AG04450 (cell line): ENCODE results near the gene GFAP. TPM values are rescaled to one million over a fixed set of nuclear protein-coding genes. Genes with fewer than 3 reads are reported as not detected.

Experiments
- CTCF ChIA-PET: fragments of 300-600, 350-600 bp; formaldehyde crosslinking; extraction: SDS; loops from one replicate; lab custom pipeline; 2022; ENCODE audit warnings: antibody characterized with exemption, inconsistent platforms; lab: Charles Lee
- POLR2A ChIA-PET: fragments of 350-600 bp; formaldehyde crosslinking; extraction: SDS; loops from one replicate; lab custom pipeline; 2021; ENCODE audit warnings: antibody characterized with exemption, inconsistent platforms; lab: Yijun Ruan, JAX
- DNase-seq: peaks from one replicate; pipeline ENCODE4 v3.0.0-alpha.2; 2011; ENCODE audit warnings: low read depth, low spot score
- H3K27ac ChIP-seq: one replicate; pipeline ENCODE4 v1.5.1; 2012; ENCODE audit warnings: low read depth, low read length, control low read depth
- H3K27me3 ChIP-seq: one replicate; pipeline ENCODE4 v1.6.0; 2012; ENCODE audit warnings: low read length; ENCODE audit not compliant: control insufficient read depth, insufficient read depth
- H3K4me3 ChIP-seq: 2 replicates; pipeline ENCODE4 v1.5.1; 2011; ENCODE audit warnings: mild to moderate bottlenecking, low read depth, low read length, control low read depth
- H3K9me3 ChIP-seq: 2 replicates; pipeline ENCODE4 v1.5.1; 2012; ENCODE audit warnings: low read length; ENCODE audit not compliant: control insufficient read depth, insufficient read depth
- CTCF ChIP-seq: IDR thresholded peaks from 2 replicates; pipeline ENCODE4 v1.5.1; 2011; ENCODE audit warnings: low read depth, low read length, control low read depth, inconsistent platforms
- polyA plus RNA-seq: library from polyadenylated mRNA; depleted of rRNA; stranded (reverse); fragments of >200 nt; gene quantifications from 2 replicates; pipeline ENCODE4 v1.2.3, GENCODE V29; 2011

The GFAP gene
- polyA plus RNA-seq, 1 experiment: 0.40 TPM

- CTCF ChIA-PET: interaction anchor here (0.8 to 3.6 kb wide), 7 partner anchors 9 to 226 kb away, joined by 3 to 24 read pairs (median 8); partner anchors contain the start of gene ACBD4
- no peak for TF ChIP-seq CTCF
Observed at GRCh38 chr17:44909681-44910144, 5.6 kb downstream of the GFAP start.

GRCh38 chr17:44908761-44909326, 6.5 kb downstream of the GFAP start:
- no peaks in the 10 kb centered on the region; the same call in 1 of the 2 replicates for H3K9me3 ChIP-seq
- no peak for DNase-seq
- ChIA-PET CTCF (interaction anchor here (0.5 to 3.6 kb wide), 4 partner anchors 12 to 226 kb away, joined by 3 to 24 read pairs (median 13); partner anchors contain the start of gene ACBD4), POLR2A (interaction anchor here (0.8 to 2.5 kb wide), 3 partner anchors 10 to 123 kb away, joined by 3 to 9 read pairs (median 3); partner anchors contain the start of gene EFTUD2)
- no peak overlapping the region for H3K4me3 ChIP-seq
- no peak overlapping the region for H3K27ac ChIP-seq
- no peak for TF ChIP-seq CTCF
- H3K27me3 ChIP-seq: peaks cover 10% of the 10 kb centered on the region

More at GRCh38 chr17:44909681-44910144, 5.6 kb downstream of the GFAP start:
- Histone ChIP-seq H3K27ac (peak overlapping the region; percentile 24), H3K9me3 (no peaks in the 10 kb centered on the region; the same call in 1 of the 2 replicates), H3K27me3 (peaks cover 12% of the 10 kb centered on the region), H3K4me3 (no peak overlapping the region)
- POLR2A ChIA-PET: interaction anchor here (0.6 to 2.5 kb wide), 5 partner anchors 10 to 176 kb away, joined by 3 to 9 read pairs (median 3); partner anchors contain the start of gene EFTUD2
- peak; percentile 20 for DNase-seq

- no peak for TF ChIP-seq CTCF
- POLR2A ChIA-PET: no interaction called here
- no peaks in the 10 kb centered on the region; the same call in 1 of the 2 replicates for H3K9me3 ChIP-seq
- H3K27ac ChIP-seq: no peak overlapping the region
- peaks cover 4% of the 10 kb centered on the region for H3K27me3 ChIP-seq
- no peak overlapping the region for H3K4me3 ChIP-seq
- CTCF ChIA-PET: interaction anchor here (0.8 to 2.0 kb wide), 3 partner anchors 12 to 289 kb away, joined by 3 to 6 read pairs (median 4); partner anchors contain the start of gene ACBD4
- DNase-seq: no peak
Observed at GRCh38 chr17:44907729-44908470, 7.4 kb downstream of the GFAP start.

GRCh38 chr17:44906763-44907728, 8.3 kb downstream of the GFAP start:
- no peak for TF ChIP-seq CTCF
- ChIA-PET POLR2A (no interaction called here), CTCF (interaction anchor here (0.8 to 2.0 kb wide), 3 partner anchors 13 to 290 kb away, joined by 3 to 6 read pairs (median 4); partner anchors contain the start of gene ACBD4)
- H3K9me3 ChIP-seq: peaks cover 3% of the 10 kb centered on the region; the same call in 1 of the 2 replicates
- no peak overlapping the region for H3K4me3 ChIP-seq
- DNase-seq: no peak
- H3K27me3 ChIP-seq: no peaks in the 10 kb centered on the region
- no peak overlapping the region for H3K27ac ChIP-seq
